ENCODE results near the gene ABLIM2. TPM values are rescaled to one million over a fixed set of nuclear protein-coding genes. Genes with fewer than 3 reads are reported as not detected.

The ABLIM2 gene
- total RNA-seq, 2 experiments from 2014 or later, result 0.13 TPM; not detected in 1

DNA sequence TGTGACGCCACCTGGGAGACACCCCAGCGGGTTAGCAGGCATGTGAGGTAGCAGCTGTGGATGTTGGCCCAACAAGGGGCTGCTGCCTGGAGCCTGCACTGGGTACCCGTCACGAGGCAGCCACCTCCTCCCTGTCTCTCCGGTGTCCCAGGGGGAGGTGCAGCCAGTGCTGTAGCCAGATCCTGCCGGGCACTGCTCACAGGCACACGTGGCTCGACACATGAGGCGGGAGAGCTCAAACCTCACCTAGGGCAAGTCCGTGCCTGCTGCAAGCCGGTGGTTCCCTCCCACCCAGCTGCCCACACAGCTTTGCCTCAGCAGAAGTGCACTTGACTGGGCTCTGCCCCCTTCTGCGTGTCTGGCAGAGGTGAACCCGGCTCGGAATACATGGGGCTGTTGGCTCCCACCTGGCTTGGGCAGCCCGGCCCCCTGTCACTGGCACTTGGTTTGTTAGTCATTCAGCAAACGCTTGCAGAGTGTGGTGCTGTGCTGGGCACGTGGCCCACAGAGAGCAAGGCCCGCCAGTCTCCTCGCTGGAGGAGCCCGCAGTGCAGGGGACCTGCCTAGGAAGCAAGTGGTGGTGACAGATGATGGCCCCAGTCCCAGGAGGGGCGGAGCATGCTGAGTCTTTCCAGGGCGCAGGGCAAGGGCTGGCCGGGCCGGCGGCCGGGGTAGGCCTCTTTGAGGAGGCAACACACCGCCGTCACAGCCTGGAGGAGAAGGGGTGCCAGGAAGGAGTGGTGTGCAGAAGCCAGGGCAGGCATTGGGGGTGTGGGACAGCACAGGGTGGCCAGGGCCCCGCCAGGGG lies 30.3 kb upstream of the ABLIM2 start:
- no peak for DNase-seq
- CTCF ChIA-PET, result no interaction called here
- Mint-ChIP-seq H3K27me3 (peaks cover 2% of the 10 kb centered on the region), H3K9me3 (no peaks in the 10 kb centered on the region), H3K4me1 (no peaks in the 10 kb centered on the region), H3K4me3 (no peak overlapping the region), H3K27ac (no peak overlapping the region), H3K36me3 (ENCODE audit: low read depth) (no peaks in the 10 kb centered on the region)
- POLR2A ChIA-PET, result no interaction called here

DNA sequence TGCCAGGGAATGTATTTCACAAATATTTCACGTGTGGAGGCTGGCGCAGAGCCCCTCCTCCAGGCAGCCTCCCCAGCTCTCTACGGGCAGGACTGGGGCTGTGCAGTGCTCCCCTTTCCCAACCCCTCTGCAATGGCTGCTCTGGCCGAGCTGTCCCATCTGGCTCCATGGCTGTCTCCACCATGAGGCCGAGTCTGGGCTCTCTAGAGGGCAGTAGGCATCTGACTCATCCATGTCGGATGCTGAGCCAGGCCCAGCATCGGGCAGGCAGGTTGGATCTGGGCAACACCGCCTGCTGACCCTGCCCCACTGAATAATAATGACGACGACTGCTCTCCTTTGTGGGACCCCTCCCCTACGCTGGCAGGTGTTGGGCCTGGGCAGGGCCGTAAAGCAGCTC lies 29.5 kb upstream of the ABLIM2 start:
- DNase-seq, result no peak
- no peaks in the 10 kb centered on the region for H3K4me1 Mint-ChIP-seq
- H3K4me3 Mint-ChIP-seq, result no peak overlapping the region
- H3K9me3 Mint-ChIP-seq, result no peaks in the 10 kb centered on the region
- H3K27me3 Mint-ChIP-seq, result peaks cover 2% of the 10 kb centered on the region
- POLR2A ChIA-PET, result no interaction called here
- CTCF ChIA-PET, result interaction anchor here (0.6 kb wide), 1 partner anchor 26 kb away, joined by 3 read pairs; no protein-coding TSS in a partner anchor
- no peaks in the 10 kb centered on the region for H3K36me3 Mint-ChIP-seq (ENCODE audit: low read depth)
- H3K27ac Mint-ChIP-seq, result no peak overlapping the region

DNA sequence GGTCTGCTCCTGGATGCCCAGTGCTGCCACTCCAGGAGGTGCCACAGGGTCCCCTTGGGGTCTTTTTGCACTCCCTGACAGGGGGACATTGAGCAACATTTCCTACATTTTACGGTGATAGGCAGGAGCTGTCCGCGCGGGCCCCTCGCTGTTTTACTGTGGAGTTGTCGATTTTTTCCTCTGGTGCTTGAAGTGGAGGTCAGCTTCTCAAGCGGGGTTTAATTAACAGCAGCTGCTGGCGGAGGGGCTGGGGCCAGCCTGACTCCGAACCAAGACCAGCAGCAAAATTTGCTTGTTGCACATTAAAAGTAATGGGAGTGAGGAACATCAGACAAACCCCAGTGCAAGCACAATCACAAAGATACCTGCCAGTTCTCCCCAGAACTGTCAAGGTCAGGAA lies 27.3 kb upstream of the ABLIM2 start:
- Mint-ChIP-seq H3K9me3 (no peaks in the 10 kb centered on the region), H3K36me3 (ENCODE audit: low read depth) (no peaks in the 10 kb centered on the region), H3K4me1 (no peaks in the 10 kb centered on the region), H3K27me3 (peaks cover 2% of the 10 kb centered on the region), H3K4me3 (no peak overlapping the region), H3K27ac (no peak overlapping the region)
- ChIA-PET POLR2A (no interaction called here), CTCF (interaction anchor here (0.8 kb wide), 1 partner anchor 56 kb away, joined by 3 read pairs; no protein-coding TSS in a partner anchor)
- no peak for DNase-seq

DNA sequence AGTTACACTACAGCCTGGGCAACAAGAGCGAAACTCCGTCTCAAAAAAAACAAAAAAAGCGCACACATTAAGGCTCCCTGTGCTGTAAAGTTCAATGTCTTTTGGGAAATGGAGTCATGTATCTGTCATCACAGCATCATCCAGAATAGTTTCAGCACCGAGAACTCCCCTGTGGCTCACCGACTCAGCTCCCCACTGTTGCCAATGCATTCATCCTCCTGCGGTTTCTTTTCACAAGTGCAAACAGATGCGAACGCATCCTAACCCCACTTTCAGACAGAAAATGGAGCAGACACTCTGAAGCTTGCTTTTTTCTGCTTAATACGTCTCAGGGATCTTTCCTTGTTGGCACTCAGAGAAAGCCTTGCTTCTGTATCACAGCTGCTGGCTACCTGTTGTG lies 26.7 kb upstream of the ABLIM2 start:
- ChIA-PET CTCF (no interaction called here), POLR2A (no interaction called here)
- no peak overlapping the region for H3K27ac Mint-ChIP-seq
- no peaks in the 10 kb centered on the region for H3K36me3 Mint-ChIP-seq (ENCODE audit: low read depth)
- H3K4me3 Mint-ChIP-seq, result no peak overlapping the region
- peaks cover 2% of the 10 kb centered on the region for H3K27me3 Mint-ChIP-seq
- no peaks in the 10 kb centered on the region for H3K9me3 Mint-ChIP-seq
- H3K4me1 Mint-ChIP-seq, result no peaks in the 10 kb centered on the region
- DNase-seq, result no peak

DNA sequence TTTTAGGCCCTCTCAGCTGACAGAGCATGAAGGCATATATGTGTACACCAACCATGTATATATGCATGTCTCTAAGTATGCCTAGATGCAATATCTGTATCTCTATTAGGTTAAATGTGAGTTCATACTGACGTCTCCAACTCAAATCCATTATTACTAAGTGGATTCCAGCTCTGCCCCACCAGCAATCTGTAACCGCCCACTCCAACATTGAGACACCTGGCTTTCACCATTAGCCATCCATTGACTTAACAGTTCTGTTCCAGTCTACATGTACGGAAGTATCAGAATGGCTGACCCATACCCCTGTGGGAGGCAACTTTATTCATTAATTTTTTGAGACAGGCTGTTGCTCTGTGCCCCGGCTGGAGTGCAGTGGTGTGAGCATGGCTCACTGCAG lies 25.4 kb upstream of the ABLIM2 start:
- ChIA-PET CTCF (no interaction called here), POLR2A (no interaction called here)
- Mint-ChIP-seq H3K27me3 (peaks cover 2% of the 10 kb centered on the region), H3K4me1 (no peaks in the 10 kb centered on the region), H3K9me3 (no peaks in the 10 kb centered on the region), H3K27ac (no peak overlapping the region), H3K4me3 (no peak overlapping the region), H3K36me3 (ENCODE audit: low read depth) (no peaks in the 10 kb centered on the region)
- no peak for DNase-seq

DNA sequence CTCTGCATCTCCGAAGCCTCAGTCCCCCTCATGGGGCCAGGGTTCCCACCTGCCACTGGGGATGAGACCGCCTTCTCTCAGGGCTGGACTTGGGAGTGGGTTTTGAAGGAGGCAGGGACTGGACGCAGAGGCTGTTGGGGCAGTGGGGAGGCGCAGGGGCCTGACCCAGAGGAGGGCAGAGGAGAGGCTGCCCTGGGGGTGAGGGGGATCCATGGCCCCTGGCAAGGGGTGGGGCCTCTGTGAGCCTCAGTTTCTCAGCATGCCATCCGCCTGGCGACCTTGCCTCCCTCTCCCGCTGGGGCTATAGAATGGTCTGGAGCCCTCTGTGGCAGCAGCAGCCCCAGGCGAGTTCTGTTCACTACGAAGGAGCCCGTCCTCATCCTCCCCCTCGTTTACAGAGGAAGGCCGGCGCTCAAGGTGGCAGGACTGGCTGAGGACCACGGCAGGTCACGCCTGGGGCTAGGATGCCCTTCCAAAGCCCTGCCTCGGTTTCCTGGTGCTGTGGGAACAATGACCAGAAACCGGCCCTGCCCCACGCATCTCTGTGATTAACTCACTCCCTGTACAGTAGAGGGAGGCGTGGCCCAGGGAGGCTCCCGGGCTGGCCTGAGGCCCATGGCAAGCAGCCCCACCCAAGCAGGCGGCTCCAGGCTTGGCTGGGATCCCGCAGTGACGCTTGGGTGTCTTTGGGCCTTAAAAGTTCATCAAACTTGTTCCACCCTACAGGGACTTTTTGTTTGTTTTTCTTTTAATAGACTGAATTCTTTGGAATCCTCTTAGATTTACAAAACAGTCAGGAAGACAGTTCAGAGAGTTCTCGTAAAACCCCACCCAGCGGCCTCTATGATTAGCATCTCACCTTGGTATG lies 24.5 kb upstream of the ABLIM2 start:
- ChIA-PET CTCF (no interaction called here), POLR2A (no interaction called here)

DNA sequence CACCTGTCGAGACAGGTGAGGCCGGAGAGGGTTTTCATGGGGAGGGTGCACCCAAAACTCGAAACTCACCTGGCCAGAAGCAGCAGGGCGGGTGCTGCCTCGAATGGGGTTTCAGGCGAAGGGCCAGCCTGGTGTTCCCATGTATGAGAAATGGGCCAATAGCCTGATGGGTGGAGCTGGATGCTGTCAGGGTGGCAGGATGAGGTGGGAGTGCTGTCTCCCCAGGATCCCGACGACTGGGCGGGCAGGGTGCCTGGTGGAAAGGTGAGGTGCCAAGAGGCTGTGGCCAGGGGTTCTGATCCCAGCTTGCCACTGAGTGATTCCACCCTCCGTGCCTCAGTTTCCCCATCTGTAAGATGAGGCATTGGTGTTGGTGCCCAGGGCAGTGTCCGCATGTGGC lies 23.7 kb upstream of the ABLIM2 start:
- CTCF ChIA-PET, result no interaction called here

More for the DNA sequence above, 24.5 kb upstream of the ABLIM2 start:
- Mint-ChIP-seq H3K36me3 (ENCODE audit: low read depth) (no peaks in the 10 kb centered on the region), H3K4me3 (no peak overlapping the region), H3K27ac (no peak overlapping the region), H3K9me3 (no peaks in the 10 kb centered on the region), H3K4me1 (no peaks in the 10 kb centered on the region), H3K27me3 (peaks cover 2% of the 10 kb centered on the region)
- no peak for DNase-seq

DNA sequence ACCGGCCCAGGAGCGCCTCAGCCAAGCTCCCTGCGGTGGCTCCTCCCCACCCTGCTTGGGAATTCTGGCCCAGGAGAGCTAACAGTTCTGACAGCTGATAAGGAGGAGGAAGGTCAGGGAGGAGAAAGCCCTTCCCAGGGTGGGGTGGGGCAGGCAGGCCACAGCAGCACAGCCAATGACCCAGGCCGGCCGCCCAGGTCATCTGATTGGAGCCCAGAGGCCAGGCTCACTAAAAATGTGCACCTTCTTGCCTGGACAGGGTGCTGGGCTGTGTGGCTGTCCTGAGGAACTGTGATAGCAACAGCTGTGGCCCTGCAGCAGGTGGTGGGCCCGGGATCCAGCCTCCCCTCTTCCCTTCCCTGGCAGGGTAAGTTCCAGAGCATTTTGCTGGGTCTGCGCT lies 23.2 kb upstream of the ABLIM2 start:
- Mint-ChIP-seq H3K4me1 (no peaks in the 10 kb centered on the region), H3K27me3 (peaks cover under 1% of the 10 kb centered on the region), H3K27ac (no peak overlapping the region), H3K36me3 (ENCODE audit: low read depth) (no peaks in the 10 kb centered on the region), H3K9me3 (no peaks in the 10 kb centered on the region), H3K4me3 (no peak overlapping the region)
- CTCF ChIA-PET, result no interaction called here
- no peak for DNase-seq
- POLR2A ChIA-PET, result no interaction called here

More for the DNA sequence above, 23.7 kb upstream of the ABLIM2 start:
- no peaks in the 10 kb centered on the region for H3K36me3 Mint-ChIP-seq (ENCODE audit: low read depth)
- H3K27me3 Mint-ChIP-seq, result peaks cover 2% of the 10 kb centered on the region
- no peaks in the 10 kb centered on the region for H3K4me1 Mint-ChIP-seq
- POLR2A ChIA-PET, result no interaction called here
- no peaks in the 10 kb centered on the region for H3K9me3 Mint-ChIP-seq
- no peak overlapping the region for H3K4me3 Mint-ChIP-seq
- no peak for DNase-seq
- H3K27ac Mint-ChIP-seq, result no peak overlapping the region

DNA sequence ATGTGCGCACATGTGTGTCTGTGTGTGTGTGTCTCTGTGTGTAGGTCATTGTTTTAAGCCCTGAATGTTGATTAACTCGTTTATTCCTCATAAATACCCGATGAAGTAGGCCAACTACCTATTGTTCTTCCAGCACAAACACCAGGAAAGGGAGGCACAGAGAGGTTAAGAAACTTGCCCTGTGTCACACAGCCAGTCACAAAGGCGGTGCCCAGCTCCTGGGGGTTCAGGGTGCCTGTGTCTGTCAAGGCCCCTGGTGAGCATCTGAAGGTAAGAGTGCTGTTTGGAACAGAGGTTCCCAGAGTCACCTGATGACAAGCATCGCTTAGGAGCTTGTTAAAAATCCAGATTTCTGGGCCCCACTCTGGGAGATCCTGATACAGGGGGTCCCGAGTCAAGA lies 22.5 kb upstream of the ABLIM2 start:
- Mint-ChIP-seq H3K4me3 (no peak overlapping the region), H3K9me3 (no peaks in the 10 kb centered on the region), H3K27me3 (no peaks in the 10 kb centered on the region), H3K4me1 (no peaks in the 10 kb centered on the region), H3K36me3 (ENCODE audit: low read depth) (no peaks in the 10 kb centered on the region), H3K27ac (no peak overlapping the region)
- DNase-seq, result no peak
- POLR2A ChIA-PET, result no interaction called here
- CTCF ChIA-PET, result no interaction called here

DNA sequence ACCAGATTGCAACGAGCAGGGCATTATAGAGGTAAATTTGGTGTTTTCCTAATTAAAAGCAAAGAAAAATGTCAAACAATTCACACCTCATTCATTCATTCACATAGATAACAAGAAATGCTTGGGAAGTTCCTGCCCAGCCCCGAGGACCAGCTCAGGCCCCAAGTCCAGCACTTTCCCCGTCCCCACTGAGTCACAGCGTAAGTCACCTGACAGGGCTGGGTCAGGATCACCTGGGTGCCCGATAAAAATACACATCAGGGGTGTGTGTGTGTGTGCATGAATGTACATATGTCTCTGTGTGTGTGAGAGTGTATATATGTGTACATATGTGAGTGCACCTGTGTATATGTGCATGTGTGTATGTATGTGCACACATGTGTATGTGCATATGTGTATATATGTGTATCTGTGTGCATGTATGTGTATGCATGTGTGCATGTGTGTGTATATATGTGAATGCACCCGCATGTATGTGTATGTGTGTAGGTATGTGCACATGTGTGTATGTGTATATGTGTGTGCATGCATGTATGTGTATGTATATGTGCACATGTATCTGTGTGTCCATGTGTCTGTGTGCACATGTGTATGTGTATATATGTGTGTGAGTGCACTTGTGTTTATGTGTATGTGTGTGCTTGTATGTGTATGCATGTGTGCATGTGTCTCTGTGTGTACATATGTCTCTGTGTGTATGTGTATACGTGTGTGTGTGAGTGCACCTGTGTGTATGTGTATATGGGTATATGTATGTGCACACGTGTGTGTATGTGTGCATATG lies 21.9 kb upstream of the ABLIM2 start:
- ChIA-PET POLR2A (no interaction called here), CTCF (no interaction called here)
- H3K27ac Mint-ChIP-seq, result no peak overlapping the region

DNA sequence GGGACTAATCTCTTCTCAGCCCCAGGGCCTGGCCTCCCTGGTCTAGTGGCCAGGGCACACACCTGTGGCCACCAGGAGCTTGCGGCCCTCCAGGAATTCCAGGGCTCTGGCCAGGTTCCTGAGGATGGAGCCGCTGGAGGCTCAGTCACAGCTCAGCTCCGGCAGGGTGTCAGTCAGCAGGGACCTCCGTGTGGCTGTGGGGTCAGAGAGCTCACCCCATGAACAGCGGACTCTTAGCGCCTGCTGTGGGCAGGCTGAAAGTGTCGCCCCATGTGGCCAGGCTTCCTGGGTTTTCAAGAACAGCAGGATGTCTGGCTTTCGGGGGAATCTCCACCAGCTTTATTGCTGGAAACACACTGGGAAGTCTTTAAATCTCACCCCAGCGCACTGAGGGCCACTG lies 21.2 kb upstream of the ABLIM2 start:
- Mint-ChIP-seq H3K36me3 (ENCODE audit: low read depth) (no peaks in the 10 kb centered on the region), H3K27me3 (no peaks in the 10 kb centered on the region), H3K4me1 (no peaks in the 10 kb centered on the region), H3K9me3 (no peaks in the 10 kb centered on the region), H3K4me3 (no peak overlapping the region), H3K27ac (no peak overlapping the region)
- POLR2A ChIA-PET, result no interaction called here
- DNase-seq, result no peak
- CTCF ChIA-PET, result no interaction called here

More for the DNA sequence above, 21.9 kb upstream of the ABLIM2 start:
- no peaks in the 10 kb centered on the region for H3K36me3 Mint-ChIP-seq (ENCODE audit: low read depth)
- no peaks in the 10 kb centered on the region for H3K9me3 Mint-ChIP-seq
- no peaks in the 10 kb centered on the region for H3K4me1 Mint-ChIP-seq
- no peak for DNase-seq
- H3K27me3 Mint-ChIP-seq, result no peaks in the 10 kb centered on the region
- H3K4me3 Mint-ChIP-seq, result no peak overlapping the region

DNA sequence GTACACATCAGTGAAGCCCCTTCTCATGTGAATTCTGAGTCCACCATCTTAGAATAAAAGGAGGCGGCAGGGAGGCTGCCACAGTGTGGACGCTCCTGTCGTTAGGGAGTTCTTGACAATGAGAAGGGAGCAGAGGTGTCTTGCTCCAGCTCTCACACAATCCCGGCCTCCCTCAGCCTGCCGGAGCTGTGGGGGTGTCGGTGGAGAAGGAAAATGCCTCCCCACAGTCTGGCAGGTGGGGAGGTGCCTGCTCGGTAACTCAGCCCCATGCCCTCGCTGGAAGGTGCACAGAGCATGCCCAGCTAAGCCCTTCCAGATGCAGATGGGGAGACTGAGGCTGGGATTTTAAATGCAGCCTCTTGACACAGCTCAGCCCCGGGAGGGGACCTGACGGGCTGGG lies 20.5 kb upstream of the ABLIM2 start:
- Mint-ChIP-seq H3K27me3 (no peaks in the 10 kb centered on the region), H3K4me3 (no peak overlapping the region), H3K9me3 (no peaks in the 10 kb centered on the region), H3K36me3 (ENCODE audit: low read depth) (no peaks in the 10 kb centered on the region), H3K27ac (no peak overlapping the region), H3K4me1 (no peaks in the 10 kb centered on the region)
- CTCF ChIA-PET, result no interaction called here
- POLR2A ChIA-PET, result no interaction called here
- no peak for DNase-seq

DNA sequence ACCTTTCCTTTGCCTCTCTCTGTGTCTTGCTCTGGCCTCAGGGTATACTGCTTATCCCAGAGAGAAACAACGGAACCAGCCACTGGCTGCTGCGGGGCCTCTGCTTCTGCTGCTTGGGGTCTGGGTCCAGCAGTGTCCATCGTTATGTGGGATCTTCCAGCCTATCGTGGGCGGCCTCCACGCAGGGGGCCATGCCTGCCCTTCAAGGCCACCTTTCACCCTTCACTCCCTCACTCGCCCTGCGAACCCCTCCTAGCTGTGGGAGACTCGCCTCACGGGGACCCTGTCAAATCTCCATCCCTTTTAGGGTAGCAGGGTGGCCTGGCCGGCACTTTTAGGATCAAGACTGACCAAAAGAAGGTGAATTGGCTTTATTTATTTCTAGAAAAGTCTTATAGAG lies 19.3 kb upstream of the ABLIM2 start:
- no peaks in the 10 kb centered on the region for H3K27me3 Mint-ChIP-seq
- no peak for DNase-seq
- no peak overlapping the region for H3K27ac Mint-ChIP-seq
- H3K4me3 Mint-ChIP-seq, result no peak overlapping the region
- POLR2A ChIA-PET, result no interaction called here
- no peaks in the 10 kb centered on the region for H3K36me3 Mint-ChIP-seq (ENCODE audit: low read depth)
- H3K9me3 Mint-ChIP-seq, result no peaks in the 10 kb centered on the region
- CTCF ChIA-PET, result interaction anchor here (2.6 kb wide), 1 partner anchor 225 kb away, joined by 19 read pairs; no protein-coding TSS in a partner anchor
- H3K4me1 Mint-ChIP-seq, result no peaks in the 10 kb centered on the region

Data from activated CD4-positive, alpha-beta memory T cell treated with anti-CD3 and anti-CD28 coated beads, Interleukin-2, amount 10 ng/mL, durations not matched to agents 7 days and 5 days (primary cell).